Left ventricle myocardium inferior (tissue), 1 donor: ENCODE results near the gene TMEM143. TPM values are rescaled to one million over a fixed set of nuclear protein-coding genes. Genes with fewer than 3 reads are reported as not detected.

ENCODE experiments used
- DNase-seq: peaks from one replicate; pipeline ENCODE4 v3.0.0-alpha.2; 2020
- H3K27ac ChIP-seq: fragments of 200-600 bp; replicated peaks from 2 replicates; pipeline ENCODE4 v1.8.0; 2021
- H3K27me3 ChIP-seq: fragments of 200-600 bp; 2 replicates; pipeline ENCODE4 v1.8.0; 2021; ENCODE audit warnings: low read depth
- H3K36me3 ChIP-seq: fragments of 200-600 bp; 2 replicates; pipeline ENCODE4 v1.8.0; 2021
- H3K4me1 ChIP-seq: fragments of 200-600 bp; 2 replicates; pipeline ENCODE4 v1.8.0; 2021
- H3K4me3 ChIP-seq: fragments of 200-600 bp; 2 replicates; pipeline ENCODE4 v1.8.0; 2021; ENCODE audit warnings: mild to moderate bottlenecking, moderate library complexity
- H3K9me3 ChIP-seq: fragments of 200-600 bp; replicated peaks from 2 replicates; pipeline ENCODE4 v1.8.0; 2021
- intact Hi-C: fragments of 100-400 bp; cut with micrococcal nuclease; formaldehyde crosslinking; loops from one replicate; pipeline ENCODE4 v1.11.0; 2022
- total RNA-seq: library from RNA; stranded (reverse); fragmentation: NEBNext Ultra II Directional; extraction: Animal tissue kit (Norgen Biotek cat#: 25700); gene quantifications from one replicate; pipeline ENCODE4 v1.2.1, GENCODE V29; 2021
- TF ChIP-seq, protein P1 (sequence below): fragments of 200-600 bp; IDR thresholded peaks from 2 replicates; pipeline ENCODE4 v1.8.0; 2021; ENCODE audit warnings: antibody characterized with exemption, mild to moderate bottlenecking, borderline replicate concordance
- donor health status: DM: no; HTN: yes; CAD: no; lungs with severe emphysema.

The TMEM143 gene
- total RNA-seq, 1 donor from 2014 or later = 108 TPM

DNA sequence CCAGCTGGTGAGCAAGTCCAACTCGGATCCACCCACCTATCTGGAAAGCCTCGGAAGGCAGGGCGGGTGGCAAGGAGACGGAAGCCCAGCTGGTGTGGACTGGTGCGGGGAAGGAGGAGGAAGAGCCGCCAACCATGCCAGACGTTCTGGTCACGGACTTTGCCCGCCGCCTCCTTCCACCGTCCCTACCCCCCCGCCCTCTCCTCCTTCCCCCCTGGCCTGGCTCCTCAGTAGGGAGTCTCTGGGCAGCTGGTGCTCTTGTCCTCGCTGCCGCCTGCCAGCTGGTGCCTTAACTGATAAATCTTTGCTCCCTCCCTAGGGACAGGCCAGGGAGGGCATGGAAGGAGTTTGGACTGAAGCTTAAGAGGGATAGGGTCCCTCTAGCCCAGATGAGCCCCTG lies 5.2 kb upstream of the TMEM143 start:
- no peaks in the 10 kb centered on the region for H3K36me3 ChIP-seq
- DNase-seq = no peak
- TF ChIP-seq, protein P1, sequence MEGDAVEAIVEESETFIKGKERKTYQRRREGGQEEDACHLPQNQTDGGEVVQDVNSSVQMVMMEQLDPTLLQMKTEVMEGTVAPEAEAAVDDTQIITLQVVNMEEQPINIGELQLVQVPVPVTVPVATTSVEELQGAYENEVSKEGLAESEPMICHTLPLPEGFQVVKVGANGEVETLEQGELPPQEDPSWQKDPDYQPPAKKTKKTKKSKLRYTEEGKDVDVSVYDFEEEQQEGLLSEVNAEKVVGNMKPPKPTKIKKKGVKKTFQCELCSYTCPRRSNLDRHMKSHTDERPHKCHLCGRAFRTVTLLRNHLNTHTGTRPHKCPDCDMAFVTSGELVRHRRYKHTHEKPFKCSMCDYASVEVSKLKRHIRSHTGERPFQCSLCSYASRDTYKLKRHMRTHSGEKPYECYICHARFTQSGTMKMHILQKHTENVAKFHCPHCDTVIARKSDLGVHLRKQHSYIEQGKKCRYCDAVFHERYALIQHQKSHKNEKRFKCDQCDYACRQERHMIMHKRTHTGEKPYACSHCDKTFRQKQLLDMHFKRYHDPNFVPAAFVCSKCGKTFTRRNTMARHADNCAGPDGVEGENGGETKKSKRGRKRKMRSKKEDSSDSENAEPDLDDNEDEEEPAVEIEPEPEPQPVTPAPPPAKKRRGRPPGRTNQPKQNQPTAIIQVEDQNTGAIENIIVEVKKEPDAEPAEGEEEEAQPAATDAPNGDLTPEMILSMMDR = no peak
- H3K4me3 ChIP-seq = no peak overlapping the region
- intact Hi-C loops = no loop called here
- no peak overlapping the region for H3K27ac ChIP-seq
- H3K27me3 ChIP-seq = no peaks in the 10 kb centered on the region
- H3K9me3 ChIP-seq = no peaks in the 10 kb centered on the region
- peaks cover 6% of the 10 kb centered on the region for H3K4me1 ChIP-seq

DNA sequence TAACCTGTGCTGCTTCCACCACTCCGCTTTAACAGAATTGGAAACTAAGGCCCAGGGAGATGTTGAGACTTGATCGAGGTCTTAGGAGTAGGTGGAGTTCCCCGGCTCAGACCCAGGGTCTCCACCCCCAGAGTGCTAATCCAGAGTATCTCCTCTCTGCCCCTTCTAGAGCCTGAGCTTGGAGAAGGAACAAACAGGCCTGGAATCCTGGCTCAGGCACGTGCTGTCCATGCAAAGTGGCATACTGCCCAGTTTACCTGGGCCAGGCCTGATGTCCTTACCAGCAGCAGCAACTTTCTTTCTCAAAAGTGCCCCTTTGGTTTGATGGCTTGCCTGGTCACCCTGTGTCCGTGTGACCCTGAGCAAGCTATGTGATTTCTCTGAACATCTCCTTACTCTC lies 4.1 kb upstream of the TMEM143 start:
- intact Hi-C loops = no loop called here
- TF ChIP-seq, protein P1 = no peak
- Histone ChIP-seq H3K4me3 (no peak overlapping the region), H3K27ac (no peak overlapping the region), H3K36me3 (no peaks in the 10 kb centered on the region), H3K4me1 (peaks cover 11% of the 10 kb centered on the region), H3K27me3 (no peaks in the 10 kb centered on the region), H3K9me3 (no peaks in the 10 kb centered on the region)
- no peak for DNase-seq

DNA sequence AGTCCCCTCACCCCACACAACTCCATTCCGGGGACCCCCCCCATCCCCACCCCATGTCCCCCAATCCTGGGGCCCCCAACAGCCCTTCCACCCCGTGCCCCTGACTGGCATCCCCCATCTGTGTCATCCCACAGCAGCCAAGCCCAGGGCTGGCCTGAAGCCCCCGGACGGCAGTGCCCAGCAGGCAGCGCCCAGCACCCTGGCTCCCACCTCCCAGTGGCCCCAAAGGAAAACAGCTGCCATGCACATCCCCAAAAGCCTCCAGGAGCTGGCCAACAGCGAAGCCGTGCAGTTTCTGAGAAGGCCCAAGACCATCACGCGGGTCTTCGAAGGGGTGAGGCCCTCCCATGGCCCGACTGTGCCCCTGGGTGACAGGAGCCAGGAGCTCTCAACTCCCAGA lies 1.9 kb upstream of the TMEM143 start:
- intact Hi-C loops = no loop called here
- H3K27me3 ChIP-seq = no peaks in the 10 kb centered on the region
- no peak overlapping the region for H3K4me3 ChIP-seq
- H3K4me1 ChIP-seq = peaks cover 11% of the 10 kb centered on the region
- TF ChIP-seq, protein P1 = no peak
- H3K27ac ChIP-seq = no peak overlapping the region
- no peaks in the 10 kb centered on the region for H3K9me3 ChIP-seq
- no peak for DNase-seq
- no peaks in the 10 kb centered on the region for H3K36me3 ChIP-seq

DNA sequence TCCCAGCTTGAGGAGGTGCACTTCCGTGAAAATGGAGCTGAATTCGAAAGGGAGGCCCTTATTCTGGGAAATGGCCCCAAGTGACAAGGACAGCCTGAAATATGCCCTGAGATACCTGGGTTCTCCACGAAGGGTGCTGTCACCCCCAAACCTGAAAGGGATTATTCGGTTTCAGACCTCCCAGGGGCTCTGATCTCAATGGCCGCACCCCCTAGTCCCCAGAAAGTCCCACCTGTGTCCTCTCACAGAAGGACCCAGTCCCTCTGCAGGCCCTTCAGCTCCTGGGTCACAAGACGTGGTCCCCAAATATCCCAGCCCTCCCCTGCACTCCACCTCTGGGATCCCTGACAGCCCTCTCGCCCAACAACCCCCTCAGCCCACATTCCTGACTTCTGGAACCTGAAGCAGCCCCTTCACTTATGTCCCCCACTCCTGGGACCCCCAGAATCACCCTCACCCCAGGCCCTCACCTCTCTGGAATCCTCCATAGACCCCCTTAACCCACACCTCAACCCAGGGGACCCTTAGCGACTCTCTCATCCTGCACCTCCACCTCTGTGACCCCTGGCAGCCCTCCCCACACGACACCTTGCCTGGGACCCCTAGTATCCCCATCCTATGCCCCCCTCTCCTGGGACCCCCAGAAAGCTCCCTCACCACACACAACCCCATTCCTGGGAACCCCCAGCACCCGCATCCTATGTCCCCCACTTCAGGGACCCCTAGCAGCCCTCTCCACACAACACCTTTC lies 1.0 kb upstream of the TMEM143 start:
- peak overlapping the region; percentile 95 for H3K27ac ChIP-seq
- no peaks in the 10 kb centered on the region for H3K27me3 ChIP-seq
- H3K9me3 ChIP-seq = no peaks in the 10 kb centered on the region
- TF ChIP-seq, protein P1 = no peak
- H3K36me3 ChIP-seq = peaks cover 4% of the 10 kb centered on the region
- intact Hi-C loops = no loop called here
- no peak for DNase-seq
- H3K4me3 ChIP-seq = peak overlapping the region; percentile 79
- peaks cover 11% of the 10 kb centered on the region for H3K4me1 ChIP-seq

DNA sequence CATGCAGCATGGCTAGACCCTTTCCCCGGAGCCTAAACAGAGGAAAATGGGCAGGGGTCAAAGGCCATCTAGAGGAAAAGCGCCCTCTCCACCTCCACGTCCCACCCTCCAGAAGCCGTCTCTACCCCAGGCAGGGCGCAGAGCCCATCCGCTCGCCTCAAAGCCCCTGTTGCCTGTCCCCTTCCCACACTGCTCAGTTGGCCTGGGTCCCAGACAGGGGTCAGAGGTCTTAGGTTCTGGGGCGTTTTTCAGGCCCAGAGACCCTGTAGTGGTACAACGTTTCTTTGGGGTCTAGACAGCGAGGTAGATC lies 285 bp downstream of the TMEM143 start:
- TF ChIP-seq, protein P1 = no peak
- no peak for DNase-seq
- Histone ChIP-seq H3K36me3 (peaks cover 10% of the 10 kb centered on the region), H3K4me3 (peak overlapping the region; percentile 79), H3K27ac (peak overlapping the region; percentile 95), H3K27me3 (no peaks in the 10 kb centered on the region), H3K4me1 (peaks cover 11% of the 10 kb centered on the region), H3K9me3 (no peaks in the 10 kb centered on the region)
- intact Hi-C loops = no loop called here
